Measurements from ENCODE around the gene LRPAP1.
"Not testable (repeated sequence)": the region's sequence is repeated elsewhere in the genome, so short reads cannot be mapped to it uniquely, and the experiment has no call there.

LRPAP1 gene

GRCh38 chr4:3562127-3562526 lies 29.9 kb upstream of the LRPAP1 start:
- not testable (repeated sequence) for DNase-seq (ENCODE audit: low spot score)

DNA sequence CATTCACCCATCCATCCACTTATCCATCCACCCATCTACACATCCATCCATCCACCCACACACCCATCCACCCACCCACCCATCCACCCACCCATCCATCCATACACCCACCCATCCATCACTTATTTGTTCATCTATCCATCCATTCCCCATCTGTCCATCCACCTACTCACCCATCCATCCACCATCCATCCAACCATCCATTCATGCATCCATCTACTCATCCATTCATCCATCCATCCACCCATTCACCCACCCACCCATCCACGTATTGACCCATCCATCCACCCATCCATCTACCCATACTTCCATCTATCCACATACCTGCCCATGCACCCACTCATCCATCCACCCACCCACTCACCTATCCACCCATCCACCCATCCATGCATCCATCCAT lies 28.2 kb upstream of the LRPAP1 start:
- DNase-seq (ENCODE audit: low spot score) = not testable (repeated sequence)

- DNase-seq (ENCODE audit: low spot score) = not testable (repeated sequence)
Measured at GRCh38 chr4:3559381-3560290, 27.4 kb upstream of the LRPAP1 start.

DNA sequence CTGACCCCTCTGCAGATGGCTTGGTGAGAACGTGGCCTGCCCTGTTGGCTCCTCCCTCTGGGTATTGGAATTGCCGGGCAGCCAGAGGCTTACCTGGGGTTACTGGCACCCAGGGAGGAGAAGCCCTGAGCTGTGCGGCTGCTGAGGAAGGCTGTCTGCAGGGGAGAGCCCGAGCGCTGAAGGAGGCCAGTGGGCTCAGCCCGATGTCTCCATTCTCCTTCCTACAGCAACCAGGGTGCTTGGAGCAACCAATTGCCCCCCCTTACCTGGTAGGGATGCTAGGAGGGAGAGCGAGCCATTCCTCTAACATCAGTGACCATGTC lies 26.3 kb upstream of the LRPAP1 start:
- DNase-seq (ENCODE audit: low spot score) = not testable (repeated sequence)

GRCh38 chr4:3557676-3558513 lies 25.7 kb upstream of the LRPAP1 start:
- DNase-seq (ENCODE audit: low spot score) = not testable (repeated sequence)

GRCh38 chr4:3557088-3557492 lies 24.9 kb upstream of the LRPAP1 start:
- not testable (repeated sequence) for DNase-seq (ENCODE audit: low spot score)

DNA sequence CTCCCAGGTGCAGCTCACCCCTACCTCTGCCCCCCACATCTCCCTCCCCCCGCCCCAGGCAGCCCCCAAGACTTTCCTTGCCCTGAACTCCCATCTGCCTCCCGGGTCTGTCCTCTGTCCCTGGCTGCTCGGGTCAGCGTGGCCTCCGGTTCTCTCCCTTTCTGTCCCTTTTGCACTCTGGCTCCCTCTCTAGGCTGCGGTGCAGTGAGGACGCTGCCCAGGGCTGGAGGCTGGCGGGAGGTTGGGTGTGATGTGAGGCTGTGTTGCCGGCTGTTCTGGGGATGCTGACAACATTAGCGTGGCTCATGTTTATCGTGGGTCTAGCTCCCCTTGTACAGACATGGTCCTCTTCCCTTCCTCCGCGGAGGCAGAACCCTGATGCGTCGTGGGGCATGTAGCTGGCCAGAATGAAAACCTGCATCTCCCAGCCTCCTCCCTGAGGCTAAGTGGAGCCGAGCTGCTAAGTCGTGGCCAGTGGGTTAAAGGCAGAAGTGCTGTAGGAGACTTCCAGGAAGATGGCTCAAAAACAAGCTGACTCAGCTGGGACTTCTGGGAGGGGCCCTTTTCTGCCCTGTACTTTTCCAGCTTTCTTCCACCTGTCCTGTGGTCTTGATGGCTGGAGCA lies 24.1 kb upstream of the LRPAP1 start:
- DNase-seq (ENCODE audit: low spot score) = not testable (repeated sequence)

- not testable (repeated sequence) for DNase-seq (ENCODE audit: low spot score)
Measured at GRCh38 chr4:3555459-3556070, 23.3 kb upstream of the LRPAP1 start.

DNA sequence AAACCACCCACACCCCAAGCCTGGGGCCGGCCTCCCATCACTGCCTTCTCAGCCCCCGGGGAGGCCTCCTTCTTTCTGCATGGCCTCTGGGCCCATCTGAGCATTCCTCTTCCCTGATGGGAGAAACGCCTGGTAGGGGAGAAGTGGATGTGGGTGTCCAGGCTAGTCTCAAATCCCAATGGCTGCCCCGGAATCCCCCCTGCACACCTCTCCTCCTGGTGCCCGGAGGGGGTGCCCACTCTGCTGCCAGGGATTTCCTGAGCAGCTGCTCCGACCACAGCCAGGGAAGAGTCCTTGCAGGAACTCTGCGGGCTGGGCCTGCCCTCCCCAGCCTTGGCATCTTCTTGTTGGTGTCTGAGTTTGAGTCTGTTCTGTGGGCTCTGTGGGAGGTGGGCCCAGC lies 19.1 kb upstream of the LRPAP1 start:
- not testable (repeated sequence) for DNase-seq (ENCODE audit: low spot score)

GRCh38 chr4:3550792-3551325 lies 18.6 kb upstream of the LRPAP1 start:
- not testable (repeated sequence) for DNase-seq (ENCODE audit: low spot score)

DNA sequence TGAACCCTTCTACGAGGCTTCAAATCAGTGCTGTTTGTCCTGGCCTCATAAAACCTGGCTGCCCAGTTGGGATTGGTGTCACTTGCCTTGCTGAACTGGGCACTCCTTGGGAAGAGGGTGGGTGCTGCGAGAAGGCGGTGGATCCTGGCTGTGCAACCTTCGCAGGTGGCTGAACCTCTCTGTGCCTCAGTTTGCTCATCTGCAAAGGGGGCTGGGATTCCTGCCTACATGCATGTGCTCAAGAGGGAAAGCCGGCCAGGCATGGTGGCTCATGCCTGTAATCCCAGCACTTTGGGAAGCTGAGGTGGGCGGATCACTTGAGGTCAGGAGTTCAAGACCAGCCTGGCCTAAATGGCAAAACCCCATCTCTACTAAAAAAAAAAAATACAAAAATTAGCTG lies 17.8 kb upstream of the LRPAP1 start:
- not testable (repeated sequence) for DNase-seq (ENCODE audit: low spot score)

DNA sequence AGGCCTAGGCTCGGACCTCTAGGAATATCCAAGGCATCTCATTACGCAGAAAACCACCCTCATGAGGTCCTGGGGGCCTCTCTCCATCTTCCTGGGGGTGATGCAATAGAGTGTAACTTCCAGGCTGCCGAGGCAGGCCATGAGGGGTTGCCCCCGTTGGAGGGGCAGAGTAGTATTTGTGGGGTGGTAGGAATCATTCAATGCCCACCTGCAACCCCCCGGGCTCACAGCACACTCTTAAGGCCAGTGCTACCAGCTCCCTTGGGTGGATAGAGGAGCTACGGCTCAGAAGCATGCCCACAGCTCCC lies 17.4 kb upstream of the LRPAP1 start:
- not testable (repeated sequence) for DNase-seq (ENCODE audit: low spot score)

DNA sequence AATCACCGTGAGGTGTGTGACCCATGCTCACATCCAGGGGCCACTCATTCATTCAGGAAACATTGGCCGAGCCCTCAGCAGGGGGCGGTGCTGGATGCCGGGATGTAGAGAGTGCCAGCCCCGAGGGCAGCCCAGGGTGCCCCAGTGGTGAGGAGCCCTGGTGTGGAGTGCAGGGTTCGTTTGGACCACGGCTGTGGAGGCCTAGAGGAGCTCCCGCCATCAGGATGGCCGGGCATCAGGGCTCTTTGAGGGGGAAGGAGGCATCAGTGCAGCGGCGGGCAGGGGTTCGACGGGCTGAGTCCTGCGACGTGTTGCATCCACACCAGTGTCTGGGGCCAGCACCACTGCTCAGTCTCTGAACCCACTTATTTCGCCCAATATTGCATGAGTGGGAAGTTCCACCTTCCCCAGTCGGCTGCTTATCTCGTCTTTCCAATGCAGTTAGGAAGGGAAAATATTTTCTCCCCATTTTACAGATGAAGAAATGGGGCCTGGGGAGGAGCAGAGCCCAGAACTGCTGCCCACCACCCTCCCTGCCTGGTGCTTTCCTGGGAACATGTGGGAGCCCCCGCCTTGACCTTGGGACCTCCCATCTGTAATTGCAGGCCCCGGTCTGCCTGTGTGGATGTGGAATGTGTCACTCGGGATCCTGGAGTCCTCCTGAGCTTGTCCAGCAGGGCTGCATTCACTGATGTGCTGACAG lies 16.9 kb upstream of the LRPAP1 start:
- DNase-seq (ENCODE audit: low spot score) = not testable (repeated sequence)

DNA sequence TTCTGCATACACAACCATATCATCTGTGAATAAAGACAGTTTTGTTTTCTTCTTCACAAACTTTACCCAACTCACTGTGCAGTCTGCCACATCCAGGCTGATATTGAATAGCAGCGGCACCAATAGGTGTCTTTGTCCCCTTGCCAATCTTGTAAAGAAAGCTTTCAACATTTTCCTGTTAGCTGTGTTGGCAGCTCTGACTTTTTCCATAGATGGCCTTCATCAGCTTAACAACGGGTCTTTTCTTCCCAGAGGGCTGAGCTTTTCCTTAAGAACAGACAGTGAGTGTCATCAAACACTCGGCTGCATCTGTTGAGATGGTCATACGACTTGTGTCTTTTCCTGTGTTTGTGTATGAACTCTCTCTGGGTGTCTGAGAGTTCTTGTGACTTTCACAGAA lies 14.5 kb upstream of the LRPAP1 start:
- DNase-seq (ENCODE audit: low spot score) = not testable (repeated sequence)

DNA sequence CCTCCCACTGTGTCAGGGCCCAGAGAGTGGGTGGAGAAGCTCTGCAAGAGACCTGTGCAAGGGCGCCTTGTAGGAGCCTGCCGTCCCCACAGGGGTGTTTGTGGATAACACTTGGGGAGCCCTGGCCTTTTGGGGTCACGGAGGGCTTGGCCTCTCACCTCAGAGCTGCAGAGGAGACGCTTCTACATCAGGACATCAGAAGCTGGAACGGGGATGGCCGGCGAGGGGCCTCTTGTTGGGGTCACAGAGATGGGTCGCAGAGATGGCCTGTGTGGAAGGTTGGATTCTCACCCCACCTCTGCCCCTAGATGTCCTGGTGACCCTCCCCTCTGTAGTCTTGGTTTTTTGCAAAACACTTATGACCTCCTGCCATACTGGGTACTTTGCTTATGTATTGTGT lies 13.1 kb upstream of the LRPAP1 start:
- not testable (repeated sequence) for DNase-seq (ENCODE audit: low spot score)

- DNase-seq (ENCODE audit: low spot score) = not testable (repeated sequence)
Measured at GRCh38 chr4:3544259-3545025, 12.2 kb upstream of the LRPAP1 start.

DNA sequence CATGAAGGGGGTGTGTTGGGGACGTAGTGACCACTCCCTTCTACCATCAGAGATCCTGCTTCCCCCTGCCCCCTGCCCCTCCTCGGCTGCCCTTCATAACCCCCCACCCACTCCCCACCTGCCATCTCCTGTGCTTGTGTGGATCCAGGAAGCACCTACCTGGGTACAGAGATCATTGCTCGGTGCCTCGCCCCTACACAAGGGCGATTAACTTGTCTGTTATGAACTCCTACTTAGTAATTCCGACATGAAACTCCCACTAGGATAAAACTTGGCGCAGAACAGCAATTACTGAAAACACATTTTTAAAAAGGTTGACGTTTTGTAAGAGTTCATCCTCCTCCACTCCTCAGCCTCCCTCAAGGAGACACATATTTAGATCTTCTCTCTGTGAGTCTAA lies 11.2 kb upstream of the LRPAP1 start:
- DNase-seq (ENCODE audit: low spot score) = not testable (repeated sequence)

GRCh38 chr4:3538906-3539305 lies 6.7 kb upstream of the LRPAP1 start:
- not testable (repeated sequence) for DNase-seq (ENCODE audit: low spot score)

DNA sequence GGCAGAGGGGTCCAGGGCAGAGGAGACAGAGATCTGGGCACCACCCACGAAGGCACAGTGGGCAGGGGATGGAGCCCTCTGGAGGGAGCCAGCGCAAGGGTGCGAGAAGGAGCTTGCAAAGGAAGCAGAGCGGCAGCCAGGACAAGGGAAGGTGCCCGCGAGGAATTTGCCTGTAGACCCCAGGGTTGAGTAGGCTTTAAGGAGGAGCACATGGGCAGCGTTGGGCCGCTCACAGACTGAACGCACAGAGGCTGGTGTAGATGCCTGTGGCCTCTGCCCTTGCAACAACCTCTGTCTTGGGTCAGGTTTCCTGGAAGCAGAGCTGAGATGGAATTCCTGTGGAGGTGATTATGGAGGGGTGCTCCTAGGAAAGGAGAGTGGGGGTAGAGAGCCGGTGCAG lies 3.6 kb upstream of the LRPAP1 start:
- not testable (repeated sequence) for DNase-seq (ENCODE audit: low spot score)

DNA sequence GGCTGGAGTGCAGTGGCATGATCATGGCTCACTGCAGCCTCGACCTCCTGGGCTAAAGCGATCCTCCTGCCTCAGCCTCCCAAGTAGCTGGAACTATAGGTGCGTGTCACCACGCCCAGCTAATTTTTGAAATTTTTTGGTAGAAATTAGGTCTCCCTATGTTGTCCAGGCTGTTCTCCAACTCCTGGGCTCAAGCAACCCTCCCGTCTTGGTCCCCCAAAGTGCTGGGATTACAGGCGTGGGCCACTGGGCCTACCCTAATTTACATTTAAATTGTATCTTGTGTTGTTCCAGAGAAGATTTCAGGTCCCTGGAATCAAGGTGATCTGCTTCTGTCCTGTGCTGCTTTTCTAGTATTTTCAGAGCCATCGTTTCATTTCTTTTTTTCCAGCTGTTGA lies 1.2 kb upstream of the LRPAP1 start:
- no peak for DNase-seq (ENCODE audit: low spot score)

Measured in globus pallidus (tissue), 1 donor.